ENCODE data around the gene CNOT6L.

DNA sequence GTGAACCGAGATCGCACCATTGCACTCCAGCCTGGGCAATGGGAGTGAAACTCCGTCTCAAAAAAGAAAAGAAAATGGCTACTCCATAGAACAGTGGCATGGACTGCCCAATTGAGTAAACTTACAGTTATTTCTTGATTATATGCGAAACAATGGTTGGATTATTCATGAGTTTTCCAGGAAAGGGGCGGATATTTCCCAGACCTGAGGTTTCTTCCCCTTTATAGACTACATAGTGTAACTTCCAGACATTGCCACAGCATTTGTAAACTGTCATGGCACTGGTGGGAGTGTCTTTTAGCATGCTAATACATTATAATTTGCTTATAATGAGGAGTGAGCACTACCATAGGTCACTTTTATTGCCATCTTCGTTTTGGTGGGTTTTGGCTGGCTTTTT is 29.3 kb upstream of the CNOT6L start:
- TF ChIP-seq EZH2 (IDR thresholded peaks at IDR 0.05) (no peak), SIN3A (IDR thresholded peaks at IDR 0.05; ENCODE audit: low read depth) (no peak), POLR2A (IDR thresholded peaks at IDR 0.05; ENCODE audit: borderline replicate concordance, extremely low read depth, insufficient read depth, insufficient read length) (no peak), CTCF (IDR thresholded peaks at IDR 0.05 in 2 of 3, conservative IDR thresholded peaks at IDR 0.05 in 1 of 3; ENCODE audit: borderline replicate concordance in 1 of 3, insufficient read depth in 1 of 3, low read depth in 2 of 3, low read length in 2 of 3) (no peak), POLR2AphosphoS5 (IDR thresholded peaks at IDR 0.05; ENCODE audit: low read depth, low read length) (no peak), CBX3 (IDR thresholded peaks at IDR 0.05; ENCODE audit: low read depth) (no peak), JUND (IDR thresholded peaks at IDR 0.05) (no peak), SP1 (IDR thresholded peaks at IDR 0.05; ENCODE audit: low read depth) (no peak), ZFX (IDR thresholded peaks at IDR 0.05) (no peak), YY1 (IDR thresholded peaks at IDR 0.05; ENCODE audit: extremely low read depth, insufficient replicate concordance, low read depth, low read length) (no peak), CEBPB (IDR thresholded peaks at IDR 0.05; ENCODE audit: low read depth) (no peak), SRF (IDR thresholded peaks at IDR 0.05; ENCODE audit: low read depth) (no peak), ZNF274 (IDR thresholded peaks at IDR 0.05; ENCODE audit: low read depth, low read length) (no peak)
- TF ChIP-seq, protein P1, sequence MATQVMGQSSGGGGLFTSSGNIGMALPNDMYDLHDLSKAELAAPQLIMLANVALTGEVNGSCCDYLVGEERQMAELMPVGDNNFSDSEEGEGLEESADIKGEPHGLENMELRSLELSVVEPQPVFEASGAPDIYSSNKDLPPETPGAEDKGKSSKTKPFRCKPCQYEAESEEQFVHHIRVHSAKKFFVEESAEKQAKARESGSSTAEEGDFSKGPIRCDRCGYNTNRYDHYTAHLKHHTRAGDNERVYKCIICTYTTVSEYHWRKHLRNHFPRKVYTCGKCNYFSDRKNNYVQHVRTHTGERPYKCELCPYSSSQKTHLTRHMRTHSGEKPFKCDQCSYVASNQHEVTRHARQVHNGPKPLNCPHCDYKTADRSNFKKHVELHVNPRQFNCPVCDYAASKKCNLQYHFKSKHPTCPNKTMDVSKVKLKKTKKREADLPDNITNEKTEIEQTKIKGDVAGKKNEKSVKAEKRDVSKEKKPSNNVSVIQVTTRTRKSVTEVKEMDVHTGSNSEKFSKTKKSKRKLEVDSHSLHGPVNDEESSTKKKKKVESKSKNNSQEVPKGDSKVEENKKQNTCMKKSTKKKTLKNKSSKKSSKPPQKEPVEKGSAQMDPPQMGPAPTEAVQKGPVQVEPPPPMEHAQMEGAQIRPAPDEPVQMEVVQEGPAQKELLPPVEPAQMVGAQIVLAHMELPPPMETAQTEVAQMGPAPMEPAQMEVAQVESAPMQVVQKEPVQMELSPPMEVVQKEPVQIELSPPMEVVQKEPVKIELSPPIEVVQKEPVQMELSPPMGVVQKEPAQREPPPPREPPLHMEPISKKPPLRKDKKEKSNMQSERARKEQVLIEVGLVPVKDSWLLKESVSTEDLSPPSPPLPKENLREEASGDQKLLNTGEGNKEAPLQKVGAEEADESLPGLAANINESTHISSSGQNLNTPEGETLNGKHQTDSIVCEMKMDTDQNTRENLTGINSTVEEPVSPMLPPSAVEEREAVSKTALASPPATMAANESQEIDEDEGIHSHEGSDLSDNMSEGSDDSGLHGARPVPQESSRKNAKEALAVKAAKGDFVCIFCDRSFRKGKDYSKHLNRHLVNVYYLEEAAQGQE (IDR thresholded peaks at IDR 0.05; ENCODE audit: low read depth), result no peak

All from HCT116 (cell line).